Measurements from ENCODE around the gene APOBEC3C.
"Not testable (repeated sequence)": the region's sequence is repeated elsewhere in the genome, so short reads cannot be mapped to it uniquely, and the experiment has no call there.

- TF ChIP-seq POLR2A, CTCF (IDR thresholded peaks at IDR 0.05): not testable (repeated sequence)
Measured at GRCh38 chr22:39014723-39015121, 665 bp downstream of the APOBEC3C start.

Data from thyroid gland (tissue), 4 donors.